DND-41 (cell line): Measurements from ENCODE around the gene MYADM.

Experiments used
- CTCF ChIP-seq: IDR thresholded peaks from 2 replicates; pipeline ENCODE4 v1.5.1; 2012; ENCODE audit warnings: borderline replicate concordance, low read length, moderate library complexity, mild to moderate bottlenecking; ENCODE audit not compliant: poor library complexity, severe bottlenecking; ENCODE audit errors: extremely low read depth
- EZH2 ChIP-seq: IDR thresholded peaks from 3 replicates; pipeline ENCODE4 v1.6.1; 2012; ENCODE audit warnings: borderline replicate concordance, low read depth, mild to moderate bottlenecking, moderate library complexity, low read length, inconsistent platforms; ENCODE audit not compliant: severe bottlenecking

- TF ChIP-seq CTCF (no peak), EZH2 (no peak)
These were observed 1.5 kb downstream of the MYADM start for GRCh38 chr19:53868892-53869804.
